ENCODE results near the gene ANO7. TPM values are rescaled to one million over a fixed set of nuclear protein-coding genes. Genes with fewer than 3 reads are reported as not detected.

ANO7 gene
- total RNA-seq, 2 donors from 2014 or later: 0.99 to 1.6 TPM

- WGBS, 2 donors: 81% methylated on average over 15 of the region's 19 CpGs; no CpG with 5 or more reads in 1 of the 2 donors
- ATAC-seq: no peak
Measured at GRCh38 chr2:241190291-241190981, 2.0 kb downstream of the ANO7 start.

GRCh38 chr2:241191081-241191480 is 2.6 kb downstream of the ANO7 start:
- 69 to 89% methylated on average over 2 to 14 of the region's 14 CpGs for whole genome bisulfite sequencing, 2 donors
- Histone ChIP-seq H3K27me3 (no peaks in the 10 kb centered on the region), H3K4me1 (no peaks in the 10 kb centered on the region), H3K4me3 (no peak overlapping the region), H3K9me3 (no peaks in the 10 kb centered on the region), H3K36me3 (replicated peaks in 1 of 2; ENCODE audit: insufficient read depth in 1 of 2, low read depth in 2 of 2) (no peaks in the 10 kb centered on the region), H3K27ac (no peak overlapping the region)
- TF ChIP-seq POLR2A (IDR thresholded peaks at IDR 0.05): no peak
- TF ChIP-seq CTCF (IDR thresholded peaks at IDR 0.05): no peak
- DNase-seq (no peak), ATAC-seq (no peak)
- intact Hi-C loops (cut with DNase I): no loop called here

More at GRCh38 chr2:241190291-241190981, 2.0 kb downstream of the ANO7 start:
- no peak for DNase-seq
- no peaks in the 10 kb centered on the region for H3K4me1 ChIP-seq
- TF ChIP-seq POLR2A (IDR thresholded peaks at IDR 0.05) (no peak), CTCF (IDR thresholded peaks at IDR 0.05) (no peak)
- intact Hi-C loops (cut with DNase I): no loop called here
- no peaks in the 10 kb centered on the region for H3K36me3 ChIP-seq (replicated peaks in 1 of 2; ENCODE audit: insufficient read depth in 1 of 2, low read depth in 2 of 2)
- H3K4me3 ChIP-seq: no peak overlapping the region
- no peaks in the 10 kb centered on the region for H3K27me3 ChIP-seq
- no peak overlapping the region for H3K27ac ChIP-seq
- H3K9me3 ChIP-seq: no peaks in the 10 kb centered on the region

- intact Hi-C loops (cut with DNase I): no loop called here
- no peaks in the 10 kb centered on the region for H3K9me3 ChIP-seq
- no peak for TF ChIP-seq POLR2A (IDR thresholded peaks at IDR 0.05)
- no peak for TF ChIP-seq CTCF (IDR thresholded peaks at IDR 0.05)
- H3K27ac ChIP-seq: no peak overlapping the region
- H3K4me1 ChIP-seq: no peaks in the 10 kb centered on the region
- no peak overlapping the region for H3K4me3 ChIP-seq
- H3K36me3 ChIP-seq (replicated peaks in 1 of 2; ENCODE audit: insufficient read depth in 1 of 2, low read depth in 2 of 2): no peaks in the 10 kb centered on the region
- ATAC-seq (no peak), DNase-seq (no peak)
- H3K27me3 ChIP-seq: no peaks in the 10 kb centered on the region
- WGBS, 2 donors: 80 to 81% methylated on average over 7 to 8 of the region's 8 CpGs
Measured at GRCh38 chr2:241193271-241193670, 4.8 kb downstream of the ANO7 start.

GRCh38 chr2:241194811-241195210 is 6.3 kb downstream of the ANO7 start:
- WGBS, 2 donors: 73 to 74% methylated on average over 7 to 9 of the region's 9 CpGs
- DNase-seq (no peak), ATAC-seq (no peak)
- intact Hi-C loops (cut with DNase I): no loop called here
- Histone ChIP-seq H3K36me3 (replicated peaks in 1 of 2; ENCODE audit: insufficient read depth in 1 of 2, low read depth in 2 of 2) (no peaks in the 10 kb centered on the region), H3K27ac (no peak overlapping the region), H3K27me3 (no peaks in the 10 kb centered on the region), H3K4me1 (no peaks in the 10 kb centered on the region), H3K4me3 (no peak overlapping the region), H3K9me3 (no peaks in the 10 kb centered on the region)
- TF ChIP-seq POLR2A (IDR thresholded peaks at IDR 0.05): no peak
- TF ChIP-seq CTCF (IDR thresholded peaks at IDR 0.05): no peak
